22Rv1 (cell line): ENCODE data around the gene UNC5C.

Source experiments
- CTCF ChIP-seq: fragments of 450-650 bp; IDR thresholded peaks from 2 replicates; pipeline ENCODE4 v1.5.1; 2017; ENCODE audit warnings: mild to moderate bottlenecking
- ZFX ChIP-seq: fragments of 450-650 bp; IDR thresholded peaks from 2 replicates; pipeline ENCODE4 v1.6.1; 2017; ENCODE audit warnings: antibody characterized with exemption, borderline replicate concordance

- TF ChIP-seq CTCF (no peak), ZFX (no peak)
These were observed 265.5 kb downstream of the UNC5C start for GRCh38 chr4:95283320-95283719.
